Heart left ventricle (tissue), 13 donors: ENCODE results near the gene ARHGAP15.

ENCODE experiments used
- CTCF ChIP-seq, 12 donors: fragments of 200-600 bp; sonication (generic) in 4 of 12; IDR thresholded peaks; one replicate each; pipeline versions ENCODE4 v1.5.0 to v1.8.0; 2018 to 2022; ENCODE audit warnings: antibody characterized with exemption in 12 of 12, mild to moderate bottlenecking in 5 of 12
- POLR2A ChIP-seq, 2 donors: fragments of 450-650 bp; IDR thresholded peaks; one replicate each; pipeline ENCODE4 v1.6.1; 2017; ENCODE audit warnings: antibody characterized with exemption in 2 of 2, mild to moderate bottlenecking in 2 of 2, moderate library complexity in 2 of 2
- donor health status: ischemic (EF 13 %, LVEDD 7.1; RV severe dilation, severe dysfunction).
- donor health status: DM: no; HTN: yes; CAD: no.
- donor health status: DM: no; HTN: no; CAD: no.
- donor health status: ischemic (EF 25% LVEDD 6.9; RV normal size, moderate dysfunction).
- donor health status: ischemic (EF 25% LVEDD 5.7; RV mildly dilated, moderate dysfunction).
- donor health status: ischemic (EF 35%, LVEDD 5.7; RV mildly dilated, moderate dysfunction).
- donor health status: nonischemic (EF 11% LVEDD 7.7; RV severe dilation, severe dysfunction).
- donor health status: DM: yes; HTN: yes; CAD: no.
- donor health status: PGD.
- donor health status: ischemic (EF 29% LVEDD 5.4; RV normal size, mild dysfunction).
- donor health status: nonischemic (EF 23%, LVEDD 6.1; RV moderate dilation, normal function).

GRCh38 chr2:143717053-143717452 is 587.8 kb downstream of the ARHGAP15 start:
- TF ChIP-seq CTCF (IDR thresholded peaks at IDR 0.05) = no peak
- TF ChIP-seq POLR2A (IDR thresholded peaks at IDR 0.05) = no peak
